SK-N-SH treated with all-trans-retinoic acid at 6 μM for 48 hours (cell line): ENCODE data around the gene POLDIP2.

Experiments used
- ESRRG ChIP-seq: fragments of 250-450 bp; sonication (Bioruptor Pico); IDR thresholded peaks from 2 replicates; pipeline ENCODE4 v1.6.1; 2021; ENCODE audit warnings: mild to moderate bottlenecking
- PPARA ChIP-seq: fragments of 250-450 bp; sonication (Bioruptor Pico); IDR thresholded peaks from 2 replicates; pipeline ENCODE4 v1.5.0; 2020; ENCODE audit warnings: mild to moderate bottlenecking, borderline replicate concordance
- TOX ChIP-seq: fragments of 250-450 bp; sonication (Bioruptor Pico); IDR thresholded peaks from 2 replicates; pipeline ENCODE4 v1.8.0; 2021; ENCODE audit warnings: mild to moderate bottlenecking, moderate library complexity, borderline replicate concordance
- ZC3H10 ChIP-seq: fragments of 250-450 bp; sonication (Bioruptor Pico); IDR thresholded peaks from 2 replicates; pipeline ENCODE4 v1.5.1; 2021; ENCODE audit warnings: mild to moderate bottlenecking, moderate library complexity
- ZFP30 ChIP-seq: fragments of 450-650 bp; formaldehyde crosslinking; IDR thresholded peaks from 2 replicates; pipeline ENCODE4 v1.5.0; 2022; ENCODE audit warnings: mild to moderate bottlenecking, moderate library complexity

DNA sequence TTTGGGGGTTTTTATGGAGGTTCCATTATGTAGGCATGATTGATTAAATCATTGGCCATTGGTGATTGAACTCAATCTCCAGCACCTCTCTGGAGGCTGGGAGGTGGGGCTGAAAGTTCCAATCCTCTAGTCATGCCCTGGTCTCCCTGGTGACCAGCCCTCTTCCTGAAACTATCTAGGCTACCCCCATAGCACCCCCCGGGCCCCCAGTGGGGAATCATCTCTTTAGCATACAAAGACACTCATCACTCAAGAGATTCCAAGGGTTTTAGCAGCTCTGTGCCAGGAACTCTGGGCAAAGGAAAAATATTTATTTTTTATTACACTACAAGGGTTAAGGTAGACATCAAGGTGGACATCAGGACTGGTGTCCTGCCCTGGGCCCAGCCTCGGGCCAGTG is 38.1 kb upstream of the POLDIP2 start:
- TF ChIP-seq ZC3H10 (CRISPR knock-in tag) (no peak), ESRRG (no peak), TOX (CRISPR knock-in tag) (no peak), ZFP30 (CRISPR knock-in tag) (no peak), PPARA (CRISPR knock-in tag) (no peak)
